H9 (cell line): ENCODE results near the gene GALNT2. TPM values are rescaled to one million over a fixed set of nuclear protein-coding genes. Genes with fewer than 3 reads are reported as not detected.

Source experiments
- DNase-seq: peaks from one replicate; pipeline ENCODE4 v3.0.0-alpha.2; 2017
- H2AFZ ChIP-seq: one replicate; pipeline ENCODE4 v1.6.1; 2013; ENCODE audit warnings: mild to moderate bottlenecking, low read length, control low read depth, moderate library complexity
- H2AK5ac ChIP-seq: 2 replicates; pipeline ENCODE4 v1.6.1; 2013; ENCODE audit warnings: low read length, control low read depth, mixed read lengths; ENCODE audit not compliant: insufficient read length
- H2BK120ac ChIP-seq: one replicate; pipeline ENCODE4 v1.6.1; 2013; ENCODE audit warnings: low read depth, mild to moderate bottlenecking, low read length, control low read depth, inconsistent platforms; ENCODE audit not compliant: poor library complexity, severe bottlenecking
- H2BK12ac ChIP-seq: 2 replicates; pipeline ENCODE4 v1.6.1; 2013; ENCODE audit warnings: low read length, control low read depth, mixed read lengths, low read depth; ENCODE audit not compliant: insufficient read length
- H2BK15ac ChIP-seq: 2 replicates; pipeline ENCODE4 v1.6.1; 2013; ENCODE audit warnings: low read depth, low read length, control low read depth
- H2BK20ac ChIP-seq: one replicate; pipeline ENCODE4 v1.6.1; 2013; ENCODE audit warnings: low read depth, mild to moderate bottlenecking, low read length, control low read depth, inconsistent platforms; ENCODE audit not compliant: poor library complexity, severe bottlenecking
- H2BK5ac ChIP-seq: 2 replicates; pipeline ENCODE4 v1.6.1; 2013; ENCODE audit warnings: low read length, control low read depth, mixed read lengths; ENCODE audit not compliant: insufficient read length
- H3K14ac ChIP-seq: 2 replicates; pipeline ENCODE4 v1.6.1; 2013; ENCODE audit warnings: low read length, control low read depth; ENCODE audit not compliant: insufficient read depth
- H3K18ac ChIP-seq: 2 replicates; pipeline ENCODE4 v1.6.1; 2013; ENCODE audit warnings: low read depth, mild to moderate bottlenecking, mixed read lengths, low read length, control low read depth; ENCODE audit not compliant: insufficient read length
- H3K23ac ChIP-seq: 2 replicates; pipeline ENCODE4 v1.6.1; 2013; ENCODE audit warnings: low read length, control low read depth, mixed read lengths, low read depth; ENCODE audit not compliant: insufficient read length
- H3K23me2 ChIP-seq: 2 replicates; pipeline ENCODE4 v1.6.1; 2013; ENCODE audit warnings: low read depth, mild to moderate bottlenecking, mixed read lengths, low read length, control low read depth; ENCODE audit not compliant: insufficient read length, poor library complexity, severe bottlenecking
- H3K27ac ChIP-seq: 2 replicates; pipeline ENCODE4 v1.5.1; 2013; ENCODE audit warnings: low read length, control low read depth, mixed read lengths, low read depth; ENCODE audit not compliant: insufficient read length
- H3K27me3 ChIP-seq: 2 replicates; pipeline ENCODE4 v1.6.1; 2013; ENCODE audit warnings: low read length, control low read depth, inconsistent platforms; ENCODE audit not compliant: insufficient read depth
- H3K4ac ChIP-seq: 2 replicates; pipeline ENCODE4 v1.6.1; 2013; ENCODE audit warnings: low read depth, mild to moderate bottlenecking, control low read depth, inconsistent platforms, low read length, moderate library complexity
- H3K4me1 ChIP-seq: 2 replicates; pipeline ENCODE4 v1.6.1; 2013; ENCODE audit warnings: low read length, control low read depth, inconsistent platforms; ENCODE audit not compliant: insufficient read depth
- H3K4me2 ChIP-seq: 2 replicates; pipeline ENCODE4 v1.6.1; 2013; ENCODE audit warnings: low read length, control low read depth, mixed read lengths; ENCODE audit not compliant: insufficient read length, insufficient read depth
- H3K56ac ChIP-seq: 2 replicates; pipeline ENCODE4 v1.6.1; 2013; ENCODE audit warnings: low read depth, mild to moderate bottlenecking, mixed read lengths, low read length, control low read depth; ENCODE audit not compliant: insufficient read length
- H3K79me1 ChIP-seq: 2 replicates; pipeline ENCODE4 v1.6.1; 2013; ENCODE audit warnings: low read depth, mild to moderate bottlenecking, moderate library complexity, low read length, control low read depth, inconsistent platforms; ENCODE audit not compliant: insufficient read depth, poor library complexity, severe bottlenecking
- H3K79me2 ChIP-seq: 2 replicates; pipeline ENCODE4 v1.6.1; 2013; ENCODE audit warnings: low read length, control low read depth, inconsistent platforms; ENCODE audit not compliant: insufficient read depth
- H3K9ac ChIP-seq: 2 replicates; pipeline ENCODE4 v1.6.1; 2013; ENCODE audit warnings: low read length, control low read depth, mixed read lengths; ENCODE audit not compliant: insufficient read length; ENCODE audit errors: extremely low read depth
- H3K9me3 ChIP-seq: one replicate; pipeline ENCODE4 v1.6.1; 2013; ENCODE audit warnings: low read depth, low read length, inconsistent platforms; ENCODE audit not compliant: control insufficient read depth
- H3T11ph ChIP-seq: one replicate; pipeline ENCODE4 v1.6.1; 2013; ENCODE audit warnings: mild to moderate bottlenecking, low read length, control low read depth, inconsistent platforms
- H4K20me1 ChIP-seq: one replicate; pipeline ENCODE4 v1.6.1; 2013; ENCODE audit not compliant: control insufficient read depth, insufficient read length, insufficient read depth
- H4K5ac ChIP-seq: 2 replicates; pipeline ENCODE4 v1.6.1; 2013; ENCODE audit warnings: low read depth, mild to moderate bottlenecking, mixed read lengths, low read length, control low read depth; ENCODE audit not compliant: insufficient read length
- H4K8ac ChIP-seq: replicated peaks from 2 replicates; pipeline ENCODE4 v1.6.1; 2013; ENCODE audit warnings: low read length, control low read depth, mixed read lengths, low read depth; ENCODE audit not compliant: insufficient read length
- H4K91ac ChIP-seq: 2 replicates; pipeline ENCODE4 v1.6.1; 2013; ENCODE audit warnings: low read depth, mild to moderate bottlenecking, moderate library complexity, mixed read lengths, low read length, control low read depth; ENCODE audit not compliant: insufficient read length
- H3K27ac Mint-ChIP-seq, 3 experiments: 2 replicates in 2 of 3; 3 replicates in 1 of 3; pipeline ENCODE4 v1.8.0; 2020 to 2021; ENCODE audit warnings: mixed read lengths in 3 of 3, mild to moderate bottlenecking in 1 of 3, moderate library complexity in 1 of 3
- H3K27me3 Mint-ChIP-seq: 2 replicates; pipeline ENCODE4 v1.8.0; 2021; ENCODE audit warnings: low read depth, mild to moderate bottlenecking, moderate library complexity, mixed read lengths
- H3K36me3 Mint-ChIP-seq, 3 experiments: 2 replicates in 2 of 3; 3 replicates in 1 of 3; pipeline ENCODE4 v1.8.0; 2020 to 2021; ENCODE audit warnings: low read depth in 3 of 3, mixed read lengths in 3 of 3; ENCODE audit not compliant: insufficient read depth in 1 of 3
- H3K4me1 Mint-ChIP-seq, 2 experiments: 2 replicates each; pipeline ENCODE4 v1.8.0; 2020; ENCODE audit warnings: mixed read lengths in 2 of 2
- H3K4me3 Mint-ChIP-seq, 2 experiments: 2 replicates in 1 of 2; 3 replicates in 1 of 2; pipeline ENCODE4 v1.8.0; 2020 to 2021; ENCODE audit warnings: mild to moderate bottlenecking in 2 of 2, mixed read lengths in 2 of 2, moderate library complexity in 1 of 2
- H3K9me3 Mint-ChIP-seq, 2 experiments: 2 replicates in 1 of 2; 3 replicates in 1 of 2; pipeline ENCODE4 v1.8.0; 2020; ENCODE audit warnings: mild to moderate bottlenecking in 2 of 2, mixed read lengths in 2 of 2, moderate library complexity in 1 of 2
- CTCF ChIP-seq: fragments of 200-600 bp; sonication (generic); conservative IDR thresholded peaks from 3 replicates; pipeline ENCODE4 v1.8.0; 2021; ENCODE audit warnings: antibody characterized with exemption, mild to moderate bottlenecking
- WGBS: extraction: QIAGEN DNeasy Blood & Tissue Kit; methylation state at CpG from one replicate; pipeline ENCODE4 v1.1.7; 2013; ENCODE audit warnings: missing lambda C conversion rate, low lambda C conversion rate, mixed read lengths; ENCODE audit not compliant: insufficient read length; ENCODE audit errors: extremely low coverage; 5-methylcytosine and 5-hydroxymethylcytosine counted together
- total RNA-seq: library from RNA; stranded (reverse); gene quantifications from 2 replicates; pipeline ENCODE4 v1.2.1, GENCODE V29; 2021

GALNT2 gene
- total RNA-seq, 1 experiment from 2014 or later: 57.6 TPM

DNA sequence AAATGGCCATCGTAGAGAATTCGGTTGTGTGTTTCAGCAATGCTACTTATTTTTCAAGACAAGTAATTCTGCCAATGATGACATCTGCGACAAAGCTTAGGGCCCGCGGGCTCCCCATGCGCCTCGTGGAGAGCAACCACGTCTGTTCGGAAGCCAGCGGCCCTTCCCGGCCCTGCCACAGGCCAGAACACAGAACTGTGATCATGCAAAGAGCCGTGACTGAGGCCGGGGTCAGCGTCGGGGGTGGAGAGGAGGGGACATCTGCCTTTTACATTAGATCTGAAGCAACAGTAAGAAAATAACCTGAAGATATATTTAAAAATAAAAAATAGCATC is 255.4 kb downstream of the GALNT2 start:
- Mint-ChIP-seq H3K36me3 (peaks cover 37 to 58% (median 48%) of the 10 kb centered on the region in 3 experiments), H3K9me3 (no peaks in the 10 kb centered on the region; a peak in 1 of 5 replicates), H3K4me1 (no peaks in the 10 kb centered on the region; a peak in 1 of 4 replicates), H3K4me3 (no peak overlapping the region), H3K27me3 (no peaks in the 10 kb centered on the region; the same call in 1 of the 2 replicates), H3K27ac (no peak overlapping the region)
- Histone ChIP-seq H3K9ac (no peak overlapping the region), H2AK5ac (no peak overlapping the region), H3K23me2 (no peaks in the 10 kb centered on the region), H3K27me3 (no peaks in the 10 kb centered on the region), H2BK5ac (no peak overlapping the region), H3K4ac (no peak overlapping the region), H2BK12ac (no peak overlapping the region), H2BK120ac (no peak overlapping the region), H4K91ac (no peak overlapping the region), H4K8ac (no peak overlapping the region), H3T11ph (no peak overlapping the region), H3K23ac (no peak overlapping the region), H2BK15ac (no peak overlapping the region), H2BK20ac (no peak overlapping the region), H3K14ac (no peak overlapping the region), H3K18ac (no peak overlapping the region), H3K79me2 (no peaks in the 10 kb centered on the region), H3K4me2 (no peak overlapping the region), H4K20me1 (peaks cover 3% of the 10 kb centered on the region), H4K5ac (no peak overlapping the region), H3K79me1 (no peaks in the 10 kb centered on the region), H2AFZ (no peak overlapping the region), H3K56ac (no peak overlapping the region), H3K4me1 (no peaks in the 10 kb centered on the region), H3K9me3 (no peaks in the 10 kb centered on the region), H3K27ac (no peak overlapping the region)
- no CpG with 5 or more reads among the region's 15 CpGs for WGBS
- no peak for TF ChIP-seq CTCF
- no peak for DNase-seq
